HG02759 (cell line): Measurements from ENCODE around the gene LIME1.

Experiments
- ATAC-seq: cut with Tn5 transposase; IDR thresholded peaks from one replicate; pipeline ENCODE4 v1.9.1; 2021; ENCODE audit warnings: mild to moderate bottlenecking, moderate library complexity; ENCODE audit not compliant: unreplicated experiment

Gene LIME1

GRCh38 chr20:63735859-63736718, at the start of gene LIME1:
Gene LIME1, plus strand, starts transcription at chr20:63736664. Its CDS starts 886 bp downstream, at chr20:63737550.
- ATAC-seq = peak; percentile 20

DNA sequence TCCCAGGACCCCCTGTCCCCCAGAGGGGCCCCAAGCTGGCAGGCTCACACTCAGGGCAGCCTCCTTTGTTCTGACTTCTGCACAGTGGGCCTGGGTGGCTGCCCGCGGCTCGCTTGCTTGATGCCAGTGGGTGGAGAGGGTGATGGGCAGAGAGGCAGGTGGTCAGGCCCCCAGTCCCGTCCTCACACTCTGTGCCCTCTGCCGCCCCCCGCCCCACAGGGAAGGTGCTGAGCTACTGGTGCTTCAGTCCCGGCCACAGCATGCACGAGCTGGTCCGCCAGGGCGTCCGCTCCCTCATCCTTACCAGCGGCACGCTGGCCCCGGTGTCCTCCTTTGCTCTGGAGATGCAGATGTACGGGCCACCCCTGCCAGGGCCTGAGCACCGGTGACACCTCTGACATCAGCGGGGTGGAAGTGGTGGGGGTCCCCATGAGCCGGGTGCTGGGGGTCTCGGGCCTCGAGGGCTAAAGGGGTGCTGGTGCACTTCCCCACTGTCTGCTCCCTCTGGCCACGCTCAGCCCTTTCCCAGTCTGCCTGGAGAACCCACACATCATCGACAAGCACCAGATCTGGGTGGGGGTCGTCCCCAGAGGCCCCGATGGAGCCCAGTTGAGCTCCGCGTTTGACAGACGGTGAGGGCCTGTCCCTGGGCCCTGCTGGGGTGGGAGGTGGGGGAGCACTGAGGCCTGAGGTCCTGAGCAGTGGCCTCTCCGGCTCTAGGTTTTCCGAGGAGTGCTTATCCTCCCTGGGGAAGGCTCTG, 48.9 kb upstream of the LIME1 start:
- ATAC-seq = no peak

- ATAC-seq = no peak
These were observed 48.0 kb upstream of the LIME1 start for GRCh38 chr20:63688228-63689045.

GRCh38 chr20:63689046-63690002, 47.1 kb upstream of the LIME1 start:
- no peak for ATAC-seq

- ATAC-seq = no peak
These were observed 46.2 kb upstream of the LIME1 start for GRCh38 chr20:63690003-63690897.

- no peak for ATAC-seq
These were observed 45.4 kb upstream of the LIME1 start for GRCh38 chr20:63690898-63691710.

GRCh38 chr20:63691711-63692435, 44.6 kb upstream of the LIME1 start:
- no peak for ATAC-seq

DNA sequence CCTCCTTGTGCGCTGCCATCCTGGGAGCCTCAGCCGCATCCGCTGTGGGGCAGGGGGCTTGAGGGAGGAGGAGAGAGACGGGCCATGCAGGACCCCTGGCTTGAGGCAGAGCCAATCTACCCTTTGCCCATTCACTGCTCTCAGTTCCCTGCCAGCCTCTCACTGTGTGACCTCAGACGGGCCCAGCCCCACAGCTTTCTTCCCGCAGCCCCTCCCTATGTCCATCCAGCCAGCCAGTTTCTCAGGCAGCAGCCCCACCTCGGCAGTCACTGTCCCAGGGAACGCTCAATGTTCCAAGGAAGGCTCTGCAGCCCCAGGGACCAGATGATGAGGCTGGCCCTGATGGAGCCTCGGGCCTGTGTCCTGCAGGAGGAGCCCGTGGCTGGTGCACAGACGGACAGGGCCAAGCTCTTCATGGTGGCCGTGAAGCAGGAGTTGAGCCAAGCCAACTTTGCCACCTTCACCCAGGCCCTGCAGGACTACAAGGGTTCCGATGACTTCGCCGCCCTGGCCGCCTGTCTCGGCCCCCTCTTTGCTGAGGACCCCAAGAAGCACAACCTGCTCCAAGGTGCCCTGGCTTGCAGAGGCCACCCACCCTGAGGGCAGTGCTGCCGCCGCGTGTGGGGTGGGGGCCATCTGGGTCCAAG, 43.9 kb upstream of the LIME1 start:
- no peak for ATAC-seq

DNA sequence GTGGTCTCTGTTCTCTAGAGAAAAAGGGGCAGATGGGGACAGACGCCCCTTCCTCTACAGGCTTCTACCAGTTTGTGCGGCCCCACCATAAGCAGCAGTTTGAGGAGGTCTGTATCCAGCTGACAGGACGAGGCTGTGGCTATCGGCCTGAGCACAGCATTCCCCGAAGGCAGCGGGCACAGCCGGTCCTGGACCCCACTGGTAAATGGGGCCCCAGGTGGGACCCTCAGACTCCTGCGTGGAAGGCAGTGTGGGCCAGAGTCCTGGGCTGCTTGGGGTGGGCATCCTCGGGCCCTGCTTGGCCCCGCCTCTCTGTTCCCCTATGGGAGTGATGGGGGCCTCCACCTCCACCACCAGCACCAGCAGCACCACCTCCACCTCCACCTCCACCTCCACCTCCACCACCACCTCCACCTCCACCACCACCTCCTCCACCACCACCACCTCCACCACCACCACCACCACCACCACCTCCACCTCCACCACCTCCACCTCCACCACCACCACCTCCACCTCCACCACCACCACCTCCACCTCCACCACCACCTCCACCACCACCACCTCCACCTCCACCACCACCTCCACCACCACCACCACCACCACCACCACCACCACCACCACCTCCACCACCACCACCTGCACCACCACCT, 43.3 kb upstream of the LIME1 start:
- no peak for ATAC-seq

GRCh38 chr20:63693733-63694583, 42.5 kb upstream of the LIME1 start:
- ATAC-seq = no peak

- no peak for ATAC-seq
These were observed 41.7 kb upstream of the LIME1 start for GRCh38 chr20:63694584-63695423.

- ATAC-seq = no peak
These were observed 40.8 kb upstream of the LIME1 start for GRCh38 chr20:63695424-63696305.

DNA sequence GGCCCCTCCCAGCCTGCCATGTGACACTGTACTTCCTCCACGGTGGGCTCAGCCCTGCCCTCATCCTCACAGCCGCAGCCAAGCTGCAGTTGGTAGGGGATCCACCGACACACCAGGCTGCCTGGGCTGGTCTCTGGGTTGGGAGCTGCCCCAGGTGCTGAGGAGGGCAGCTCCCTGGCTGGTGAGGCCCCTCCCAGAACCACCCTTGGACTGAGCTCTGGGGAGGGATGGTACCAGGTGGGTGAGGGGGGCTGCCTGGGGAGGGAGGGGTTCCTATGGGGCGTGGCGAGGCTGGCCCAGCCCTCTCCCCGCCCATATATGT, 40.2 kb upstream of the LIME1 start:
- no peak for ATAC-seq
